Esophagus squamous epithelium (tissue), 4 donors: ENCODE data around the gene DCAF5.

Experiments
- POLR2A ChIP-seq, 4 donors: fragments of 450-650 bp; IDR thresholded peaks; one replicate each; pipeline ENCODE4 v1.6.1; 2017; ENCODE audit warnings: antibody characterized with exemption in 4 of 4, mild to moderate bottlenecking in 4 of 4, moderate library complexity in 3 of 4
- TF ChIP-seq, protein P1 (sequence below), 6 experiments: fragments of 450-650 bp in 4 of 6; fragments of 200-600 bp in 2 of 6; sonication (generic) in 2 of 6; IDR thresholded peaks; one replicate each; pipeline ENCODE4 v1.5.1; 2016 to 2019; ENCODE audit warnings: antibody characterized with exemption in 6 of 6, mild to moderate bottlenecking in 4 of 6, moderate library complexity in 4 of 6

- TF ChIP-seq, protein P1, sequence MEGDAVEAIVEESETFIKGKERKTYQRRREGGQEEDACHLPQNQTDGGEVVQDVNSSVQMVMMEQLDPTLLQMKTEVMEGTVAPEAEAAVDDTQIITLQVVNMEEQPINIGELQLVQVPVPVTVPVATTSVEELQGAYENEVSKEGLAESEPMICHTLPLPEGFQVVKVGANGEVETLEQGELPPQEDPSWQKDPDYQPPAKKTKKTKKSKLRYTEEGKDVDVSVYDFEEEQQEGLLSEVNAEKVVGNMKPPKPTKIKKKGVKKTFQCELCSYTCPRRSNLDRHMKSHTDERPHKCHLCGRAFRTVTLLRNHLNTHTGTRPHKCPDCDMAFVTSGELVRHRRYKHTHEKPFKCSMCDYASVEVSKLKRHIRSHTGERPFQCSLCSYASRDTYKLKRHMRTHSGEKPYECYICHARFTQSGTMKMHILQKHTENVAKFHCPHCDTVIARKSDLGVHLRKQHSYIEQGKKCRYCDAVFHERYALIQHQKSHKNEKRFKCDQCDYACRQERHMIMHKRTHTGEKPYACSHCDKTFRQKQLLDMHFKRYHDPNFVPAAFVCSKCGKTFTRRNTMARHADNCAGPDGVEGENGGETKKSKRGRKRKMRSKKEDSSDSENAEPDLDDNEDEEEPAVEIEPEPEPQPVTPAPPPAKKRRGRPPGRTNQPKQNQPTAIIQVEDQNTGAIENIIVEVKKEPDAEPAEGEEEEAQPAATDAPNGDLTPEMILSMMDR (IDR thresholded peaks at IDR 0.05) = no peak
- TF ChIP-seq POLR2A (IDR thresholded peaks at IDR 0.05) = no peak
Measured at GRCh38 chr14:69017706-69018105, 135.2 kb downstream of the DCAF5 start.
